ENCODE data around the gene FOXO1. TPM values are rescaled to one million over a fixed set of nuclear protein-coding genes. Genes with fewer than 3 reads are reported as not detected.

FOXO1 gene
- total and polyA plus RNA-seq, 2 of the 13 experiments (the other 11 are each of a cell fraction or from before 2014, with no cell fraction given) = 8.1 to 13.1 TPM

DNA sequence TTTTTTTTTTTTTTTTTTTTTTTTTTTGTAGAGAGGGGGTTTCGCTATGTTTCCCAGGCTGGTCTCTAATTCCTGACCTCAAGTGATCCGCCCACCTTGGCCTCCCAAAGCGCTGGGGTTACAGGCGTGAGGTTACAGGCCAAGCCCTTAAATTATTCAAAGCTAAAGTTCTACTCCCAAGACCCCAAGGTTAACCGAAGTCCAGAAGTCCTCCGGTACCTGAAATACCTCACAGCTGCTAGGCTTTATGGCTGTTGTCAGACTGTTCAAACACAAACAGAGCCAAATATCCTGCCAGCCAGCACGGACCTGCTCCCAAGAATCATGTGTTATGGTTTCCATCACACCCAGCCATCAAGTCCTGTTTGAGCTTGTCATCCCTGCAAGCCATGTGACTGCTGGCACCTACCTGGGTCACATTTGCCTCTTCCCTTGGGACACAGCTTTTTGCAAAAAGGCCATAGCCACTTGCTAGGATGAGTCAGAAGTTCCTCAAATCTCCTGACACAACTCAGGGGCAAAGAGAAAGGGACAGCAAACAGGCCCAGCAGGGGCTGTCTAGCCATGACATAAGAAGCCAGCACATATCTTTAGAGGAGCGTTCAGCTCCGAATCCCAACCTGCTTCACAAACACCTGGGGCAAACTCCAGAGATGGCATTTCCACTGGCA, 129.9 kb downstream of the FOXO1 start:
- POLR2A ChIA-PET = interaction anchor here (1.2 to 3.5 kb wide), 3 partner anchors 27 to 128 kb away, joined by 3 to 17 read pairs (median 12); no protein-coding TSS in a partner anchor
- CTCF ChIA-PET (ENCODE audit: low intra/inter-chr PET ratio, low total read pairs) = no interaction called here
- Histone ChIP-seq H3K4me1 (ENCODE audit: insufficient read depth, low read length) (peaks cover 79% of the 10 kb centered on the region), H3K27me3 (ENCODE audit: control insufficient read depth in 1 of 2, insufficient read depth in 2 of 2, low read length in 2 of 2) (no peaks in the 10 kb centered on the region), H3K9me3 (ENCODE audit: low read length) (no peaks in the 10 kb centered on the region), H4K20me1 (ENCODE audit: insufficient read depth, low read length) (no peaks in the 10 kb centered on the region), H3K9ac (ENCODE audit: insufficient read depth, low read depth, low read length) (peak overlapping the region; percentile 57), H3K4me2 (ENCODE audit: low read depth, low read length) (peak overlapping the region; percentile 71), H3K36me3 (replicated peaks in 1 of 2; ENCODE audit: control insufficient read depth in 1 of 2, insufficient read depth in 2 of 2, low read length in 2 of 2) (no peaks in the 10 kb centered on the region; a peak in 1 of 5 replicates), H3K79me2 (ENCODE audit: insufficient read depth, low read length) (peaks cover 7% of the 10 kb centered on the region), H3K27ac (ENCODE audit: extremely low read length, insufficient read depth, low read length) (peak overlapping the region; percentile 69), H3K4me3 (replicated peaks in 1 of 3; ENCODE audit: insufficient read depth in 1 of 3, low read depth in 2 of 3, low read length in 3 of 3) (peak overlapping the region in 1 of 3 experiments; percentile 26; a peak in 2 of 6 replicates), H2AFZ (ENCODE audit: low read length) (no peak overlapping the region)
- DNase-seq (ENCODE audit: low spot score) (peak; percentile 94), FAIRE-seq (peak; percentile 94), ATAC-seq (peak; percentile 84)
- 2% methylated on average over 9 of the region's 9 CpGs for WGBS (ENCODE audit: low lambda C conversion rate)
- no TSS peak for BruUV-seq (replicated peaks)
- intact Hi-C loops (cut with micrococcal nuclease; ENCODE audit: unreplicated experiment) (loop anchor here (1.0 to 2.0 kb wide), 2 partner anchors 28 to 32 kb away; no protein-coding TSS in a partner anchor), in situ Hi-C loops (cut with HindIII; ENCODE audit: extremely low pct_ligation_motif_present, low pct_unique_long_range_greater_than_20kb) (loop anchor here (10.0 kb wide), 1 partner anchor 238 kb away; the partner anchor contains the start of gene MRPS31)
- TF ChIP-seq, protein P1, sequence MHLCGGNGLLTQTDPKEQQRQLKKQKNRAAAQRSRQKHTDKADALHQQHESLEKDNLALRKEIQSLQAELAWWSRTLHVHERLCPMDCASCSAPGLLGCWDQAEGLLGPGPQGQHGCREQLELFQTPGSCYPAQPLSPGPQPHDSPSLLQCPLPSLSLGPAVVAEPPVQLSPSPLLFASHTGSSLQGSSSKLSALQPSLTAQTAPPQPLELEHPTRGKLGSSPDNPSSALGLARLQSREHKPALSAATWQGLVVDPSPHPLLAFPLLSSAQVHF (CRISPR knock-in tag; IDR thresholded peaks at IDR 0.05) = no peak
- TF ChIP-seq SYNCRIP (IDR thresholded peaks at IDR 0.05; ENCODE audit: insufficient read depth, low read depth, low read length) (no peak), ZNF766 (CRISPR knock-in tag; IDR thresholded peaks at IDR 0.05; ENCODE audit: borderline replicate concordance) (no peak), KLF9 (CRISPR knock-in tag; IDR thresholded peaks at IDR 0.05; ENCODE audit: low read depth) (no peak), ZBTB20 (CRISPR knock-in tag; IDR thresholded peaks at IDR 0.05; ENCODE audit: borderline replicate concordance, low read depth) (0 out of 2 replicates have a peak, but pooled peaks have one; percentile 68), RBAK (CRISPR knock-in tag; IDR thresholded peaks at IDR 0.05) (no peak), FOXO1 (CRISPR knock-in tag; IDR thresholded peaks at IDR 0.05) (peak; percentile 87; the same call in 1 of the 2 replicates), ZNF343 (CRISPR knock-in tag; IDR thresholded peaks at IDR 0.05) (no peak), JDP2 (CRISPR knock-in tag; IDR thresholded peaks at IDR 0.05; ENCODE audit: borderline replicate concordance) (no peak)
- TF ChIP-seq, protein P2, sequence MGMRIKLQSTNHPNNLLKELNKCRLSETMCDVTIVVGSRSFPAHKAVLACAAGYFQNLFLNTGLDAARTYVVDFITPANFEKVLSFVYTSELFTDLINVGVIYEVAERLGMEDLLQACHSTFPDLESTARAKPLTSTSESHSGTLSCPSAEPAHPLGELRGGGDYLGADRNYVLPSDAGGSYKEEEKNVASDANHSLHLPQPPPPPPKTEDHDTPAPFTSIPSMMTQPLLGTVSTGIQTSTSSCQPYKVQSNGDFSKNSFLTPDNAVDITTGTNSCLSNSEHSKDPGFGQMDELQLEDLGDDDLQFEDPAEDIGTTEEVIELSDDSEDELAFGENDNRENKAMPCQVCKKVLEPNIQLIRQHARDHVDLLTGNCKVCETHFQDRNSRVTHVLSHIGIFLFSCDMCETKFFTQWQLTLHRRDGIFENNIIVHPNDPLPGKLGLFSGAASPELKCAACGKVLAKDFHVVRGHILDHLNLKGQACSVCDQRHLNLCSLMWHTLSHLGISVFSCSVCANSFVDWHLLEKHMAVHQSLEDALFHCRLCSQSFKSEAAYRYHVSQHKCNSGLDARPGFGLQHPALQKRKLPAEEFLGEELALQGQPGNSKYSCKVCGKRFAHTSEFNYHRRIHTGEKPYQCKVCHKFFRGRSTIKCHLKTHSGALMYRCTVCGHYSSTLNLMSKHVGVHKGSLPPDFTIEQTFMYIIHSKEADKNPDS (CRISPR knock-in tag; IDR thresholded peaks at IDR 0.05) = peak; percentile 93
- TF ChIP-seq, protein P3, sequence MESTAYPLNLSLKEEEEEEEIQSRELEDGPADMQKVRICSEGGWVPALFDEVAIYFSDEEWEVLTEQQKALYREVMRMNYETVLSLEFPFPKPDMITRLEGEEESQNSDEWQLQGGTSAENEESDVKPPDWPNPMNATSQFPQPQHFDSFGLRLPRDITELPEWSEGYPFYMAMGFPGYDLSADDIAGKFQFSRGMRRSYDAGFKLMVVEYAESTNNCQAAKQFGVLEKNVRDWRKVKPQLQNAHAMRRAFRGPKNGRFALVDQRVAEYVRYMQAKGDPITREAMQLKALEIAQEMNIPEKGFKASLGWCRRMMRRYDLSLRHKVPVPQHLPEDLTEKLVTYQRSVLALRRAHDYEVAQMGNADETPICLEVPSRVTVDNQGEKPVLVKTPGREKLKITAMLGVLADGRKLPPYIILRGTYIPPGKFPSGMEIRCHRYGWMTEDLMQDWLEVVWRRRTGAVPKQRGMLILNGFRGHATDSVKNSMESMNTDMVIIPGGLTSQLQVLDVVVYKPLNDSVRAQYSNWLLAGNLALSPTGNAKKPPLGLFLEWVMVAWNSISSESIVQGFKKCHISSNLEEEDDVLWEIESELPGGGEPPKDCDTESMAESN (CRISPR knock-in tag; conservative IDR thresholded peaks at IDR 0.05) = peak; percentile 67; the same call in 1 of the 2 replicates
- TF ChIP-seq, protein P4, sequence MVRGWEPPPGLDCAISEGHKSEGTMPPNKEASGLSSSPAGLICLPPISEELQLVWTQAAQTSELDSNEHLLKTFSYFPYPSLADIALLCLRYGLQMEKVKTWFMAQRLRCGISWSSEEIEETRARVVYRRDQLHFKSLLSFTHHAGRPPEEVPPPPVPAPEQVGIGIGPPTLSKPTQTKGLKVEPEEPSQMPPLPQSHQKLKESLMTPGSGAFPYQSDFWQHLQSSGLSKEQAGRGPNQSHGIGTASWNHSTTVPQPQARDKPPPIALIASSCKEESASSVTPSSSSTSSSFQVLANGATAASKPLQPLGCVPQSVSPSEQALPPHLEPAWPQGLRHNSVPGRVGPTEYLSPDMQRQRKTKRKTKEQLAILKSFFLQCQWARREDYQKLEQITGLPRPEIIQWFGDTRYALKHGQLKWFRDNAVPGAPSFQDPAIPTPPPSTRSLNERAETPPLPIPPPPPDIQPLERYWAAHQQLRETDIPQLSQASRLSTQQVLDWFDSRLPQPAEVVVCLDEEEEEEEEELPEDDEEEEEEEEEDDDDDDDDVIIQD (CRISPR knock-in tag; IDR thresholded peaks at IDR 0.05; ENCODE audit: low read depth) = peak; percentile 80
- TF ChIP-seq, protein P5, sequence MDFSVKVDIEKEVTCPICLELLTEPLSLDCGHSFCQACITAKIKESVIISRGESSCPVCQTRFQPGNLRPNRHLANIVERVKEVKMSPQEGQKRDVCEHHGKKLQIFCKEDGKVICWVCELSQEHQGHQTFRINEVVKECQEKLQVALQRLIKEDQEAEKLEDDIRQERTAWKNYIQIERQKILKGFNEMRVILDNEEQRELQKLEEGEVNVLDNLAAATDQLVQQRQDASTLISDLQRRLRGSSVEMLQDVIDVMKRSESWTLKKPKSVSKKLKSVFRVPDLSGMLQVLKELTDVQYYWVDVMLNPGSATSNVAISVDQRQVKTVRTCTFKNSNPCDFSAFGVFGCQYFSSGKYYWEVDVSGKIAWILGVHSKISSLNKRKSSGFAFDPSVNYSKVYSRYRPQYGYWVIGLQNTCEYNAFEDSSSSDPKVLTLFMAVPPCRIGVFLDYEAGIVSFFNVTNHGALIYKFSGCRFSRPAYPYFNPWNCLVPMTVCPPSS (IDR thresholded peaks at IDR 0.05) = no peak
